ENCODE measurements around the gene DVL2.

The DVL2 gene

DNA sequence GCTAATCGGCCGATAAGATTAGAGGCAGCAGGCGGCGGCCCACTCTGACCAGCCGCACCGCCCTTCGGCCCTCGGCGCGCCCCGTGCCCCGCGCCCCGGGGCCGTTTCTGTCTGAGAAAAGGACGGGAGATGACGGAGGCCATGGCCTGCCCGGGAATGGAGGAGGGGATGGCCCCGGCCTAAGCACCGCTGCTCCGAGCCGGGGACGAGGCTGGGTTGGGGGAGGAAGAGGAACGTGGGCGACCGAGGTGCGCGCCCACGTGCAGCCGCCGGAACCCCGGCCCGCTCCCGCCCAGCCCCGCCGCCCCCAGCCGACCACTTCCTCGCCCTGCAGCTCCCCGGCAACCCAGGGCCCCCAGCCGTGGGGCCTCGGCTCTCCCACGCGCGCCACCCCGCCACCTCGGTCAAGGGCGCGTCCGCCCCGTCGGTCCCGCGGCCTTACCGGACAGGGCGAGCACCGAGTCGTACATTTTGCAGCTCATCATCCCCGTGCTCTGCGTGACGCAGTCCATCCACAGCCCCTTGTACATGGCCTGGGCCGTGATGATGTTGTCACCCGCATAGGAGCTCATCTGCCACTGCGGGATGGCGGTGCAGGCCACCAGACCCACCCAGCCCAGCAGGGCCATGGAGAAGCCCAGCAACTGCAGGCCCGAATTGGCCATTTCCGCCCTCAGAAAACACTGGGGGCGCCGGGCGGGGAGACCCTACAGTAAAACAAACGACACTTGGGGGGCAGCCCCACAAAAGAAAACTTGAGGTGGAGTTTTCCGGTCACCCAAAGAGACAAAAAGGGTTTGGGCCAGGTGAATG is 27.3 kb upstream of the DVL2 start:
- no peak for TF ChIP-seq GATA3 (IDR thresholded peaks at IDR 0.05; ENCODE audit: low read depth, low read length)
- no peak for TF ChIP-seq GATA2 (IDR thresholded peaks at IDR 0.05; ENCODE audit: low read depth, low read length)

DNA sequence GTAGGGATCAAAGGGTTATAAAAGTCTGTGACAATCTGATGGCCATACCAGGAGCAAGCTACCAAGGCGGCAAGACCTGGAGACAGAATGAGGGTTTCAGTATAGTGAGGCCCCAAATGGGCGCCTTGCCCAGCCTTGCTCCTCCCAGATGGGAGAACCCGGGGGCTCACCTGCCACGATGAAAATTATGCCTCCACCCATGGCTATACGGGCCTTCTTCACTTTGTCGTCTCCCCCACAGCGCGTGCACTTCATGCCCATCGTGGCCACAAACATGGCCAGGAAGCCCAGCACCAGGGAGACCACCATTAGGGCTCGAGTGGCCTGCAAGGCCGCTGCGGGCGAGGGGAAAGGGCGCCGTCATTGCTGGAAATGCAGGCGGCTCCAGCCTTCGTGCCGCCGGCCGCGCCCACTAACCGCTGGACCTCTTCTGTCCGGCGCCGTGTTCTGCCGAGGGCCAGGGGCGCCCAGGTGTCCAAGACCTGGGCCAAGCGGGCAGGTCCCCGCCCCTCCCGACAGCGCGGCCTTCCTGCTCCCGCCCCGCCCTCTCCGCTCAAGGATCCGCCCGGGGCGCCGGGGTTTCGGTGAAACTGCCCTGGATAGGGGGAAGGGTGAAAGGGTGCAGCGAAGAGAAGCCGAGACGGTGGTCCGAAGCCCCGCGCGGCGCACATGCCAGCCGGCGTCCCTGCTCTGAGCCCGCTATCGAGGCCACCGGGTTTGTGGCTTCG is 26.5 kb upstream of the DVL2 start:
- no peak for TF ChIP-seq GATA3 (IDR thresholded peaks at IDR 0.05; ENCODE audit: low read depth, low read length)
- no peak for TF ChIP-seq GATA2 (IDR thresholded peaks at IDR 0.05; ENCODE audit: low read depth, low read length)

DNA sequence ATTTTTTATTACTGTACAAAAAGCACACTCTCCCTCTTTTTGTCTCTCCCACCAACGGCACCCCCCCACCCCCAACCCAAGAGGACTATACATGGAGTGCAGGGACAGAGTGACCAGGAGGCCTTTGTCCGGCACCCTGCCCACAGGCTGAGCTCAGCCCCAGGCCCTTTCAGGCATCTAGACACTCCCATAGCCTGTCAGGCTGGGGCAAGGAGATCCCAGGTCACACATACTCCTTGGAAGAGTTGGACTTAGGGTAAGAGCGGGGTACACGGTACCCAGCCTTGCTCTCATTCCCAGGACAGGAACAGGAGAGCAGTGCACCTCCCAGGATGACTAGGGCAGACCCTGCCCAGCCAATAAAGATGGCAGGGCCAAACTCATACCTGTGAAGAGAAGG is 25.8 kb upstream of the DVL2 start:
- TF ChIP-seq GATA3 (IDR thresholded peaks at IDR 0.05; ENCODE audit: low read depth, low read length) (no peak), GATA2 (IDR thresholded peaks at IDR 0.05; ENCODE audit: low read depth, low read length) (no peak)

- TF ChIP-seq GATA2 (IDR thresholded peaks at IDR 0.05; ENCODE audit: low read depth, low read length) (no peak), GATA3 (IDR thresholded peaks at IDR 0.05; ENCODE audit: low read depth, low read length) (no peak)
Observed at GRCh38 chr17:7259555-7259889, 25.2 kb upstream of the DVL2 start.

- TF ChIP-seq GATA2 (IDR thresholded peaks at IDR 0.05; ENCODE audit: low read depth, low read length) (no peak), GATA3 (IDR thresholded peaks at IDR 0.05; ENCODE audit: low read depth, low read length) (no peak)
Observed at GRCh38 chr17:7258731-7259554, 24.6 kb upstream of the DVL2 start.

GRCh38 chr17:7256766-7257456 is 22.6 kb upstream of the DVL2 start:
- TF ChIP-seq GATA2 (IDR thresholded peaks at IDR 0.05; ENCODE audit: low read depth, low read length): no peak
- TF ChIP-seq GATA3 (IDR thresholded peaks at IDR 0.05; ENCODE audit: low read depth, low read length): no peak

DNA sequence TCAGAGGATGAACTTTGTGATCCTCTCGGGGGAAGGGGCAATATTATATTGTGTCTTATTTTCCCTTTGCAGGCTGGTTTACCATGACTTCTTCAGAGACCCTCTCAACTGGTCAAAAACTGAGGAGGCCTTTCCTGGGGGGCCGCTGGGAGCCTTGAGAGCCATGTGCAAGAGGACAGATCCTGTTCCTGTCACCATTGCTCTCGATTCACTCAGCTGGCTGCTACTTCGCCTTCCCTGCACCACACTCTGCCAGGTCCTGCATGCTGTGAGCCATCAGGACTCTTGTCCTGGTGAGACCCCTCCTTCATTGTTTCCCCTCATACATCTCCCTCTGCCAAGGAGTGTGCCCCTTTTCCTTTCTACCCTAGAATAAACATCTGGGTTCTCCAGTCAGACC is 20.2 kb upstream of the DVL2 start:
- TF ChIP-seq GATA2 (IDR thresholded peaks at IDR 0.05; ENCODE audit: low read depth, low read length): no peak
- TF ChIP-seq GATA3 (IDR thresholded peaks at IDR 0.05; ENCODE audit: low read depth, low read length): no peak

GRCh38 chr17:7253082-7253481 is 18.8 kb upstream of the DVL2 start:
- no peak for TF ChIP-seq GATA3 (IDR thresholded peaks at IDR 0.05; ENCODE audit: low read depth, low read length)
- no peak for TF ChIP-seq GATA2 (IDR thresholded peaks at IDR 0.05; ENCODE audit: low read depth, low read length)

GRCh38 chr17:7252176-7253043 is 18.1 kb upstream of the DVL2 start, which contains the start of gene ELP5:
ELP5 (plus strand) TSS chr17:7252215; CDS start chr17:7252551, 336 bp downstream.
- TF ChIP-seq GATA2 (IDR thresholded peaks at IDR 0.05; ENCODE audit: low read depth, low read length) (no peak), GATA3 (IDR thresholded peaks at IDR 0.05; ENCODE audit: low read depth, low read length) (no peak)

DNA sequence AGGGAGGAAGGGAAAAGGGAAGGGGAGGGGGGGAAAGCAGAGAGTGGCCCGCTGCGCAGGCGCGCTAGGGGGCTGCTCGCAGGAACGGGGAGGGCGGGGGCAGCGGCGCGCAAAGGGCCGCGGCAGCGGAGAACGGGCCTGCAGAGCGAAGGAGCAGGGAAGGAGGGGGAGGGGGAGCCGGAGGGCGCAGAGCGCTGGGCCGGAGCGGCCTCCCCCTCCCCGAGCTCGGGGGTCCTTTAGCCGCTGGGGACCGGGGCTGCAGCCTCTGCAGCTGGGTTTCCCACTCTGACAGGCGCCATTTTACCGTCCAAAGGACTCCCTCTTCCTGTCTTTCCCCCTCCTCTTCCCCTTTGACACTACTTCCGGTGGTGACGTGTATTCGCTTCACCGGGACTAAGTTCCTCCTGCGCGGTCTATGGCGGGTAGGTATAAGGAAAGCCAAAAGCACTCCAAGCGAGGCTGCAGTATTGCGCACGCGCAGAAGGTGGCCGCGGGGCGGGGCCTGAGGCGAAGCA is 17.4 kb upstream of the DVL2 start, which contains the start of gene CTDNEP1:
Gene CTDNEP1 (minus strand): TSS at position 74 of the 515 bp plus-strand sequence. CDS start 438 bp downstream, outside the sequence.
- TF ChIP-seq GATA2 (IDR thresholded peaks at IDR 0.05; ENCODE audit: low read depth, low read length) (no peak), GATA3 (IDR thresholded peaks at IDR 0.05; ENCODE audit: low read depth, low read length) (no peak)

- TF ChIP-seq GATA3 (IDR thresholded peaks at IDR 0.05; ENCODE audit: low read depth, low read length) (no peak), GATA2 (IDR thresholded peaks at IDR 0.05; ENCODE audit: low read depth, low read length) (no peak)
Observed at GRCh38 chr17:7250695-7251627, 16.6 kb upstream of the DVL2 start.
